Prostate gland (tissue), 2 donors: ENCODE data around the gene FBXL19. TPM values are rescaled to one million over a fixed set of nuclear protein-coding genes. Genes with fewer than 3 reads are reported as not detected.

ENCODE experiments used
- DNase-seq: peaks from one replicate; pipeline ENCODE4 v3.0.0-alpha.2; 2019; ENCODE audit warnings: low spot score
- H3K27ac ChIP-seq, 2 donors: fragments of 200-600 bp; sonication (generic); 2 replicates each; pipeline ENCODE4 v1.5.1; 2017 to 2019
- H3K27me3 ChIP-seq: fragments of 200-600 bp; sonication (generic); replicated peaks from 2 replicates; pipeline ENCODE4 v1.5.1; 2019; ENCODE audit not compliant: insufficient read depth
- H3K36me3 ChIP-seq, 2 donors: fragments of 200-600 bp; sonication (generic); 1 replicate in 1 of 2; 2 replicates in 1 of 2; pipeline versions ENCODE4 v1.5.1 to v1.8.1; 2017 to 2019
- H3K4me1 ChIP-seq: fragments of 200-600 bp; sonication (generic); replicated peaks from 2 replicates; pipeline ENCODE4 v1.5.1; 2019
- H3K4me3 ChIP-seq, 2 donors: fragments of 200-600 bp; sonication (generic); 2 replicates each; pipeline ENCODE4 v1.5.1; 2017 to 2019
- H3K9me3 ChIP-seq: fragments of 200-600 bp; sonication (generic); 2 replicates; pipeline ENCODE4 v1.5.1; 2017
- CTCF ChIP-seq, 4 experiments: fragments of 200-600 bp in 2 of 4; fragments of 450-650 bp in 2 of 4; sonication (generic) in 2 of 4; IDR thresholded peaks; 1 replicate in 3 of 4; 2 replicates in 1 of 4; pipeline ENCODE4 v1.5.1; 2016 to 2019; ENCODE audit warnings: antibody characterized with exemption in 4 of 4, mild to moderate bottlenecking in 2 of 4, moderate library complexity in 2 of 4
- POLR2A ChIP-seq: fragments of 450-650 bp; IDR thresholded peaks from one replicate; pipeline ENCODE4 v1.6.1; 2016; ENCODE audit warnings: antibody characterized with exemption, mild to moderate bottlenecking
- POLR2AphosphoS5 ChIP-seq: sonication (generic); formaldehyde crosslinking; IDR thresholded peaks from one replicate; pipeline ENCODE4 v1.6.1; 2017; ENCODE audit warnings: antibody characterized with exemption
- WGBS: methylation state at CpG from one replicate; pipeline ENCODE4 v1.1.5; 2018; 5-methylcytosine and 5-hydroxymethylcytosine counted together
- intact Hi-C: fragments of 100-400 bp; cut with DNase I; formaldehyde crosslinking; loops from one replicate; pipeline ENCODE4 v1.14.2; 2022
- total RNA-seq, 2 donors: library from RNA; depleted of rRNA; stranded (reverse); fragments of >200 nt; gene quantifications; one replicate each; pipeline ENCODE4 v1.1.0, GENCODE V29; 2016

Gene FBXL19
- total RNA-seq, 2 donors from 2014 or later = 23.5 to 125 TPM

- H3K27me3 ChIP-seq = no peaks in the 10 kb centered on the region
- H3K4me1 ChIP-seq = no peaks in the 10 kb centered on the region
- H3K36me3 ChIP-seq = peaks cover 0 to 2% of the 10 kb centered on the region in 2 donors
- 55% methylated on average over 11 of the region's 11 CpGs for WGBS
- peak overlapping the region; percentile 92 to 96 for H3K27ac ChIP-seq
- no peak for DNase-seq
- intact Hi-C loops = loop anchor here (5.0 kb wide), 1 partner anchor 83 kb away; no protein-coding TSS in a partner anchor
- H3K9me3 ChIP-seq = no peaks in the 10 kb centered on the region
- TF ChIP-seq CTCF (IDR thresholded peaks at IDR 0.05) (no peak), POLR2AphosphoS5 (no peak), POLR2A (no peak)
- H3K4me3 ChIP-seq = peak overlapping the region in 1 of 2 donors; percentile 61
Measured at GRCh38 chr16:30924913-30925631, 1.7 kb downstream of the FBXL19 start.

DNA sequence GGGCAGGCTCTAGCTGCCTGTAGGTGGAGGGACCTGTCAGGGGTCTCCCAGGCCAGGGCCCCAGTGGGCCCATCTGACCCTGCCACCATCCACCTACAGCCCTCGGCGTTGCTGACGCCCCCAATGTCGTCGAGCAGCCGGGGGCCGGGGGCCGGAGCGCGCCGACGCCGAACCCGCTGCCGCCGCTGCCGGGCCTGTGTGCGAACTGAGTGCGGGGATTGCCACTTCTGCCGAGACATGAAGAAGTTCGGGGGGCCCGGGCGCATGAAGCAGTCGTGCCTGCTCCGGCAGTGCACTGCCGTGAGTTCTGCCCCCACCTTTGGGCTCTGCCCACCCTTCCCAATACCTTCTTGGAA, 2.2 kb downstream of the FBXL19 start:
- no peak for DNase-seq
- Histone ChIP-seq H3K36me3 (peaks cover 0 to 7% of the 10 kb centered on the region in 2 donors), H3K4me1 (no peaks in the 10 kb centered on the region), H3K27me3 (no peaks in the 10 kb centered on the region), H3K4me3 (no peak overlapping the region), H3K9me3 (no peaks in the 10 kb centered on the region), H3K27ac (no peak overlapping the region)
- WGBS = 89% methylated on average over 26 of the region's 26 CpGs
- TF ChIP-seq POLR2A (no peak), CTCF (IDR thresholded peaks at IDR 0.05) (no peak), POLR2AphosphoS5 (no peak)
- intact Hi-C loops = no loop called here

GRCh38 chr16:30925995-30926811, 2.8 kb downstream of the FBXL19 start:
- H3K27me3 ChIP-seq = no peaks in the 10 kb centered on the region
- no peak overlapping the region for H3K27ac ChIP-seq
- H3K4me3 ChIP-seq = no peak overlapping the region
- H3K9me3 ChIP-seq = no peaks in the 10 kb centered on the region
- no peak for DNase-seq
- WGBS = 71% methylated on average over 10 of the region's 10 CpGs
- intact Hi-C loops = no loop called here
- no peaks in the 10 kb centered on the region for H3K4me1 ChIP-seq
- H3K36me3 ChIP-seq = peaks cover 0 to 7% of the 10 kb centered on the region in 2 donors
- TF ChIP-seq POLR2A = no peak
- TF ChIP-seq CTCF (IDR thresholded peaks at IDR 0.05) = no peak
- TF ChIP-seq POLR2AphosphoS5 = no peak

GRCh38 chr16:30926937-30927788, 3.8 kb downstream of the FBXL19 start:
- Histone ChIP-seq H3K36me3 (peaks cover 0 to 7% of the 10 kb centered on the region in 2 donors), H3K27ac (peak overlapping the region in 1 of 2 donors; percentile 14)
- intact Hi-C loops = no loop called here

More at GRCh38 chr16:30926937-30927788, 3.8 kb downstream of the FBXL19 start:
- 84% methylated on average over 22 of the region's 22 CpGs for WGBS
- no peak for DNase-seq
- H3K27me3 ChIP-seq = no peaks in the 10 kb centered on the region
- TF ChIP-seq POLR2A (no peak), CTCF (IDR thresholded peaks at IDR 0.05) (no peak), POLR2AphosphoS5 (no peak)
- H3K4me1 ChIP-seq = no peaks in the 10 kb centered on the region
- H3K4me3 ChIP-seq = no peak overlapping the region
- H3K9me3 ChIP-seq = no peaks in the 10 kb centered on the region
